Kidney epithelial cell (primary cell): ENCODE measurements around the gene SH2D1A. TPM values are rescaled to one million over a fixed set of nuclear protein-coding genes. Genes with fewer than 3 reads are reported as not detected.

Source experiments
- DNase-seq: peaks from one replicate; pipeline ENCODE4 v3.0.0-alpha.2; 2010; ENCODE audit warnings: low read depth
- H3K27me3 ChIP-seq: 2 replicates; pipeline ENCODE4 v1.6.0; 2011; ENCODE audit warnings: low read length; ENCODE audit not compliant: control insufficient read depth, insufficient read depth
- H3K36me3 ChIP-seq: 2 replicates; pipeline ENCODE4 v1.5.1; 2011; ENCODE audit warnings: low read length; ENCODE audit not compliant: control insufficient read depth, insufficient read depth
- H3K4me3 ChIP-seq: 2 replicates; pipeline ENCODE4 v1.5.1; 2011; ENCODE audit warnings: low read depth, mild to moderate bottlenecking, control low read depth, low read length
- total RNA-seq: library from RNA; depleted of rRNA; stranded (reverse); fragments of >200 nt; gene quantifications from 2 replicates; pipeline ENCODE4 v1.2.3, GENCODE V29; 2015
- TF ChIP-seq, protein P1 (sequence below): IDR thresholded peaks from 2 replicates; pipeline ENCODE4 v1.5.1; 2011; ENCODE audit warnings: mild to moderate bottlenecking, moderate library complexity, low read length, control low read depth, inconsistent platforms; ENCODE audit not compliant: insufficient read depth, poor library complexity, severe bottlenecking

SH2D1A gene
- total RNA-seq, 1 donor from 2014 or later, result not detected

DNA sequence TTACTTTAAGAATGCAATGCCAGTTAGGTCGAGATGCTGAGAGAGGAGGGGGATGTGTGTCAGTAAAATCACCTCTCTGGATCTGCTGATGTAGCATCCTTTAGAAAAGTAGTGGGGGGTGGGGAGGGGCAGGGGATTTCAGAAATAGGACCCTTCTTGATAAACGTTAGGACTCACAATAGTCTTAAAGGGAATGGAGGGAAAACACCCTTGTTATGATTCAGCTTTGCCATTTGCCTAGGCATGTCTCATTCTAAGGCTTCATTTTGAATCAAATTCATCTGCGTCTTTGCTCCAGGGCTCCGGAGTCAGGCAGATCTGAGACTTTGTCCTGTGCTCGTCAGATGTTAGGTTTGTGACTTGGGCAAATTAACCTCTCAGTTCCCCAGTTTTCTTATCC lies 879 bp downstream of the SH2D1A start:
- DNase-seq, result no peak
- Histone ChIP-seq H3K4me3 (no peak overlapping the region), H3K36me3 (no peaks in the 10 kb centered on the region), H3K27me3 (no peaks in the 10 kb centered on the region)
- TF ChIP-seq, protein P1, sequence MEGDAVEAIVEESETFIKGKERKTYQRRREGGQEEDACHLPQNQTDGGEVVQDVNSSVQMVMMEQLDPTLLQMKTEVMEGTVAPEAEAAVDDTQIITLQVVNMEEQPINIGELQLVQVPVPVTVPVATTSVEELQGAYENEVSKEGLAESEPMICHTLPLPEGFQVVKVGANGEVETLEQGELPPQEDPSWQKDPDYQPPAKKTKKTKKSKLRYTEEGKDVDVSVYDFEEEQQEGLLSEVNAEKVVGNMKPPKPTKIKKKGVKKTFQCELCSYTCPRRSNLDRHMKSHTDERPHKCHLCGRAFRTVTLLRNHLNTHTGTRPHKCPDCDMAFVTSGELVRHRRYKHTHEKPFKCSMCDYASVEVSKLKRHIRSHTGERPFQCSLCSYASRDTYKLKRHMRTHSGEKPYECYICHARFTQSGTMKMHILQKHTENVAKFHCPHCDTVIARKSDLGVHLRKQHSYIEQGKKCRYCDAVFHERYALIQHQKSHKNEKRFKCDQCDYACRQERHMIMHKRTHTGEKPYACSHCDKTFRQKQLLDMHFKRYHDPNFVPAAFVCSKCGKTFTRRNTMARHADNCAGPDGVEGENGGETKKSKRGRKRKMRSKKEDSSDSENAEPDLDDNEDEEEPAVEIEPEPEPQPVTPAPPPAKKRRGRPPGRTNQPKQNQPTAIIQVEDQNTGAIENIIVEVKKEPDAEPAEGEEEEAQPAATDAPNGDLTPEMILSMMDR, result no peak

DNA sequence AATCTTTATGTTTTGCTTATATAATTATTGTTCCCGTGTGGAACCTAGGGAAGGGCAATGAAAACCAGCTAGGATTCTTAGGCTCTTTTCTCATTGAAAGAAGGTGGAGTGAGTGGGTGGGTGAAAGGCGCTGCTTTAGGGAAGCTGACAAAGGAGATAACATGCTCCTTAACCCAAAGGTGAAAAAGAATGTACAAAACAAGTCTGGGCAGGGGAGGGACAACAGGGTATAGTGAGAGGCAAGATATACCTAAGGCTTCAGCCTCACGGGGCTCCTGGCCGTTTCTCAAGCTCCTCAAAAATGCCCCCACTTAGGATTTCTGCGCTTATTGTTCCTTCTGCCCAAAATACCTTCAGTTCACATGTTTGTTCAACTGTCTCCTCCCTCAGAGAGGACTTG lies 1.8 kb downstream of the SH2D1A start:
- DNase-seq, result no peak
- H3K4me3 ChIP-seq, result no peak overlapping the region
- no peaks in the 10 kb centered on the region for H3K36me3 ChIP-seq
- TF ChIP-seq, protein P1, result no peak
- no peaks in the 10 kb centered on the region for H3K27me3 ChIP-seq

DNA sequence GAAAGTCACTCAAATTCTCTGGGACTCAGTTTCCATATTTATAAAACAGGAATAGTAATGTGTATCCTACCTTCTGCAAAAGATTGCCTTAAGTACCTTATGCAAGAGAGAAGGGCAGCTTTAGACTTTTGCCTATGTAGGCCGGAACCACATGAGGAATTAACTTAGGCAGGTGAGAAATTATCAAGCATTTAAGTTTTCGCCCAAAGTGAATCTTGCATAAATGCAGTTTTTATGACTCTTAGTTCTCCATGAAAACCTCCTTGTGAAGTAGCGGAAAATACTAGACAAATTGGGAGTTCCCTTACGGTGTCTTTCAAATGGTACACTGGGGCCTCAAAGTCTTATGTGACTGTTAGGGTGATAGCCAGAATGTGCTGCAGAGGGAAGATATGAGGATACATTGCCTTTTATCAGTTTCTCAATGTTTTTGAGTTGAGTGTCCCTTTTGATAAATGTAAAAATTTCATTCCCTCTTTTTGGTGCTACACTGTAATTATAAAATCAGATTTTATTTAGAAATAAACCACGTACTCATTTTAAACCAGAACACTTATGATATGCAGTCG lies 2.6 kb downstream of the SH2D1A start:
- Histone ChIP-seq H3K36me3 (no peaks in the 10 kb centered on the region), H3K4me3 (no peak overlapping the region), H3K27me3 (no peaks in the 10 kb centered on the region)
- DNase-seq, result no peak
- TF ChIP-seq, protein P1, result no peak

DNA sequence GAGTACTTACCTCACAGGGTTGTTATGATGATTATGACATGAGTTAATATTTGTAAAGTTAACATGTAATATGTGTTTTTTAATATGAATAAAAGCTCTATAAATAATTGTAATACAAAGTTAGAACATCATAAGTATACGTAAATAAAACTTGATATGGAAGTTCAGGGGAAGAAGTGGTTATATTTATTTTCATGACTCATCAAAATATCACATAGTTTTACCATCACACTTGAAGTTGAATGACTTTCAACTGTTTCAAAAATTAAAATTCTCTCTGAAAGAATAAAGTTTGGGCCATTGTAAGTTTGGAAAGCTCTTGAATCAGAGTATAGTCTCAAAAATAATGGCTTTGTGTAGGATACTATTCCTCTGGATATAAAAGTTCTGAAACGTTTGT lies 8.3 kb downstream of the SH2D1A start:
- H3K4me3 ChIP-seq, result no peak overlapping the region
- H3K36me3 ChIP-seq, result no peaks in the 10 kb centered on the region
- no peaks in the 10 kb centered on the region for H3K27me3 ChIP-seq
- TF ChIP-seq, protein P1, result no peak
- DNase-seq, result no peak

DNA sequence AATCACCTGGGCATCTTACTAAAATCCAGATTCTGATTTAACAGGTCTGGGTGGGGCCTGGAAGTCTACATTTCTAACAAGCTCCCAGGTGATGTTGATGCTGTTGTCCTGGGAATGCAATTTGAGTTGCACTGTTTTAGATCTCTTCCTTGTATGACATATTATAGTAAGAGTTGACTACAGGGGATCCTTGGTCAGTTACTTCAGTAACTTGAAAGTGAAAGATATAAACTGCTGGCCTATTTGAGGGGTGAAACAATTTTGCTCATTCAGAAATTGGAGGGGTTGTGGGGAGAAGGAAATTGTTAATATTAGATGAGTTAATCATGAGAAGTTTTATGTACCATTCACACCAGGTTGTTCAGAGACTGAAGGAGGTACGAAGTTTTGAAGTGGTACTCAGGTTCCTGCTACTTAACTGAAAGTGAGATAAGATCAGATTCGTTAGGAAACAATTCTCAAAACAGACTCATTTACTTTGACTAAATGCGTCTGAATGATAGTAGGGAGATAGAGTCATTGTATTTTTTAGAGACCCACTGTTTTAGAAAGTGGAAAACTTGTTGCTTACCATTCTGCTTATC lies 12.5 kb downstream of the SH2D1A start:
- TF ChIP-seq, protein P1, result no peak
- no peak for DNase-seq

DNA sequence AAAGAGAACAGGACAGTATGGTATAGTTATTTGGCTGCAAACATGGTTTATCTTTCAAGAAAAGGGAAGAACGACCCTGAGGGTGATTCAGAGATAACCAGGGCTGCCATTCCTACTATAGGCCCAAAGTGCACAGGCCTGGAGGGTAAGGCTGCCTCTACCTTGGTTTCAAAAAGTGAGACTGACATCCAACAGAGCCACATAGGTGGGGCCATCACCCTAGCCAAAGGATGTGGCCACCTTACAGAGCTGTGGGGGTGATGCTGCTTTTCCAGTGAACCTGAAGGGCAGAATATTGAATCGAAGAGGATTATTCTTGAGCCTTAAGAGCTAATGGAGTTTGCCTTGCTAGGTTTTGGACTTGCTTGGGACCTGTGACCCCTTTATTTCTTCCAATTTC lies 15.7 kb downstream of the SH2D1A start:
- TF ChIP-seq, protein P1, result no peak
- H3K27me3 ChIP-seq, result no peaks in the 10 kb centered on the region

More for the DNA sequence above, 12.5 kb downstream of the SH2D1A start:
- Histone ChIP-seq H3K27me3 (no peaks in the 10 kb centered on the region), H3K36me3 (no peaks in the 10 kb centered on the region), H3K4me3 (no peak overlapping the region)

More for the DNA sequence above, 15.7 kb downstream of the SH2D1A start:
- Histone ChIP-seq H3K4me3 (no peak overlapping the region), H3K36me3 (no peaks in the 10 kb centered on the region)
- no peak for DNase-seq
